Nephron progenitor cell (in vitro differentiated cells): ENCODE results near the gene PHF13.
"Not testable (repeated sequence)": the region's sequence is repeated elsewhere in the genome, so short reads cannot be mapped to it uniquely, and the experiment has no call there.

ENCODE experiments used
- DNase-seq: peaks from one replicate; pipeline ENCODE4 v3.0.0; 2021
- H3K27ac Mint-ChIP-seq: 2 replicates; pipeline ENCODE4 v1.8.0; 2021; ENCODE audit warnings: mild to moderate bottlenecking, moderate library complexity, mixed read lengths
- H3K27me3 Mint-ChIP-seq: 2 replicates; pipeline ENCODE4 v1.8.0; 2021; ENCODE audit warnings: mild to moderate bottlenecking, low read depth, mixed read lengths; ENCODE audit not compliant: poor library complexity
- H3K36me3 Mint-ChIP-seq: 2 replicates; pipeline ENCODE4 v1.8.0; 2021; ENCODE audit warnings: low read depth, mixed read lengths
- H3K4me1 Mint-ChIP-seq: 2 replicates; pipeline ENCODE4 v1.8.0; 2021; ENCODE audit warnings: mixed read lengths
- H3K4me3 Mint-ChIP-seq: 2 replicates; pipeline ENCODE4 v1.8.0; 2021; ENCODE audit warnings: mild to moderate bottlenecking, moderate library complexity, mixed read lengths
- H3K9me3 Mint-ChIP-seq: 2 replicates; pipeline ENCODE4 v1.8.0; 2021; ENCODE audit warnings: mild to moderate bottlenecking, moderate library complexity, mixed read lengths
- TF ChIP-seq, protein P1 (sequence below): fragments of 200-600 bp; sonication (generic); IDR thresholded peaks from 2 replicates; pipeline ENCODE4 v1.5.0; 2021; ENCODE audit warnings: antibody characterized with exemption

The PHF13 gene

DNA sequence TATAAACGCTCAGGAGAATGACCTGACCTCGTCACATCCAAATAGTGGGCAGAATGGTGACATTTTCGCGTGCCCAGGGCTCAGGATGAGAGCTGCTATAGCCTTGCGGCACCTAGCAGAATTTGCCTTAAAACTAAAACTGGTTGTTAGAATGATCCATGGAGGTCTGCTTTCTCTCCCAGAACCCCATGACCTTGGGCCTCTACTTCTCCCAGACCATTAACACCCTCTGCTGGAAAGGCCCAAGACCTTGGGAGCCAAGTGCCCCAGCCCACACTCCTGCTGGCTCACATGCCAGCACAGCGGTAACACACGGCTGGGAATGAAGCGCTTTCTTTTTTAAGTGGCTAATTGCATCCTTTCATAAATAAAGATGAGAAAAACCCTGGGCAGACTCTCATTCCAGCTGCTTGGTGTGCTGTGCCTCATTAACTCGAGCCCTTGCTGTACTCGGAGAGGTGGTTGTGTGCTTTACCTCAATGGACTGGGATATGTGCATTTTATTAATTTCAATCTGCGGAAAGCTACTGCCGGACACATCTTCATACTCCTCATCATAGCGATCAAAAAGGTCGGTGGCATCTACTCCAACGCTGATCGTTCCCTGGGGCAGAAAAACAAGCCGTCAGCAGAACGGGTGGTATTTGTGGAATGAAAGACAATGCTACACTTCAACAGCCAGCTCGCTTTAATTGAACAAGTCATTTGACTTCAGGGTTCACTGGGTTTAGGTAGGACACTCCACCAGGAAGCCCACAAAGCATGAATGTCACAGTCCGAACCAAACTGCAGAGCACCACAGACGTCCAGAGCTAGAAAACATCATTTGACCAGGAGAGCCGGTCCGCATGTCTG, 40.1 kb downstream of the PHF13 start:
- no peaks in the 10 kb centered on the region for H3K9me3 Mint-ChIP-seq
- H3K4me1 Mint-ChIP-seq: peaks cover 30% of the 10 kb centered on the region
- H3K36me3 Mint-ChIP-seq: peaks cover 44% of the 10 kb centered on the region
- no peaks in the 10 kb centered on the region for H3K27me3 Mint-ChIP-seq
- H3K4me3 Mint-ChIP-seq: no peak overlapping the region
- TF ChIP-seq, protein P1, sequence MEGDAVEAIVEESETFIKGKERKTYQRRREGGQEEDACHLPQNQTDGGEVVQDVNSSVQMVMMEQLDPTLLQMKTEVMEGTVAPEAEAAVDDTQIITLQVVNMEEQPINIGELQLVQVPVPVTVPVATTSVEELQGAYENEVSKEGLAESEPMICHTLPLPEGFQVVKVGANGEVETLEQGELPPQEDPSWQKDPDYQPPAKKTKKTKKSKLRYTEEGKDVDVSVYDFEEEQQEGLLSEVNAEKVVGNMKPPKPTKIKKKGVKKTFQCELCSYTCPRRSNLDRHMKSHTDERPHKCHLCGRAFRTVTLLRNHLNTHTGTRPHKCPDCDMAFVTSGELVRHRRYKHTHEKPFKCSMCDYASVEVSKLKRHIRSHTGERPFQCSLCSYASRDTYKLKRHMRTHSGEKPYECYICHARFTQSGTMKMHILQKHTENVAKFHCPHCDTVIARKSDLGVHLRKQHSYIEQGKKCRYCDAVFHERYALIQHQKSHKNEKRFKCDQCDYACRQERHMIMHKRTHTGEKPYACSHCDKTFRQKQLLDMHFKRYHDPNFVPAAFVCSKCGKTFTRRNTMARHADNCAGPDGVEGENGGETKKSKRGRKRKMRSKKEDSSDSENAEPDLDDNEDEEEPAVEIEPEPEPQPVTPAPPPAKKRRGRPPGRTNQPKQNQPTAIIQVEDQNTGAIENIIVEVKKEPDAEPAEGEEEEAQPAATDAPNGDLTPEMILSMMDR: no peak
- H3K27ac Mint-ChIP-seq: peak overlapping the region; percentile 79
- no peak for DNase-seq

DNA sequence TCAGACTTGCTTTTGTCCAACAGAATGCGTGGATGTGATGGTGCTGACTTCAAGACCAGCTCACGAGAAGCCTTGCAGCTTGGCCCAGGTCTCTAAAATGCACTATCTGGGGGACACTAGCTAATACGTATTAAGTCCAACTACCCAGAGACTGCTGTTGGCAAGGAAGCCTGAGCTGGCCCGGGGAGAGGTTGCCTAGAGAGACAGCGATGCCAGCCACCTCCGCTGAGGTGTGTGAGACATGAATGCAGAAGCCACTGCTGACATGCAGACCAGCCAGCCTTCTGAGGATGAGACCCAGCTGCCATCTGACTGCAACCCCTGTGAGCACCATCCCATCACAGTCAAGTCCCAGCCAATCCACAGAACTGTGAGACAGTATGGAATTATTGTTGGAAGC, 43.6 kb downstream of the PHF13 start:
- H3K9me3 Mint-ChIP-seq: no peaks in the 10 kb centered on the region
- no peak overlapping the region for H3K27ac Mint-ChIP-seq
- no peak overlapping the region for H3K4me3 Mint-ChIP-seq
- H3K4me1 Mint-ChIP-seq: peaks cover 25% of the 10 kb centered on the region
- DNase-seq: no peak
- H3K36me3 Mint-ChIP-seq: peaks cover 39% of the 10 kb centered on the region
- H3K27me3 Mint-ChIP-seq: no peaks in the 10 kb centered on the region
- TF ChIP-seq, protein P1: no peak

DNA sequence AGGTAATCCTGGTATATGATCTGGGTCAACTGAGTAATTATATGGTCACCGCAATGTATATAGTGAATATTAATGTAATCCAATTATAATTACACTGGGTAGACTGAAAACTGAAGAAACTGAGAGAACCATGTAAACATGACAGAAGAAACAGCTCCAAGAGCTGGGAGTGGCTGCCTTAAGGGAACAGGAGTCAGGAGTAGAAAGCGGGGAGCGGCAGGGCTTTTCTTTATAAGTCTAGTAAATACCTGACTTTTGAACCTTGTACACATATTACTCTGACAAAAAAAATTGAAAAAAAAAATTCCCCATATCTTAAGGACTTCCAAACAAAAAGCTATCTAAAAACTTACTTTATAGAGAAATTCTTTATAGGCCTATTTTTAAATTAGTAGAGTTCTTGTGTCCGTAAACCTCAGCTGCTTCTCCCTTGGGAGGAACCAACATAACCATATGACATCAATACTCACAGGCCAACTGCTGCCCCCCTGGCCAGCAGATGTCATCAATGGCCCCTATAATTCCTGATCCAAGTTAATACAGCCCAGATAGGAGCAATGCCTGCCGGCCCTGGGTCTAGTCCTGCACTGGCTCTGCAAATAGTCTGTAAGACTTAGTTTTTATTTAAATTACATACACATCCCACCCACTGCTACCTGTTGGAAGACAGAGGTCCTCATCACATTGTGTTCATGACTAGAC, 45.0 kb downstream of the PHF13 start:
- DNase-seq: no peak
- H3K27me3 Mint-ChIP-seq: no peaks in the 10 kb centered on the region
- H3K36me3 Mint-ChIP-seq: peaks cover 40% of the 10 kb centered on the region
- H3K27ac Mint-ChIP-seq: peak overlapping the region; percentile 3
- H3K4me3 Mint-ChIP-seq: no peak overlapping the region
- H3K4me1 Mint-ChIP-seq: peaks cover 14% of the 10 kb centered on the region
- no peaks in the 10 kb centered on the region for H3K9me3 Mint-ChIP-seq
- TF ChIP-seq, protein P1: no peak

DNA sequence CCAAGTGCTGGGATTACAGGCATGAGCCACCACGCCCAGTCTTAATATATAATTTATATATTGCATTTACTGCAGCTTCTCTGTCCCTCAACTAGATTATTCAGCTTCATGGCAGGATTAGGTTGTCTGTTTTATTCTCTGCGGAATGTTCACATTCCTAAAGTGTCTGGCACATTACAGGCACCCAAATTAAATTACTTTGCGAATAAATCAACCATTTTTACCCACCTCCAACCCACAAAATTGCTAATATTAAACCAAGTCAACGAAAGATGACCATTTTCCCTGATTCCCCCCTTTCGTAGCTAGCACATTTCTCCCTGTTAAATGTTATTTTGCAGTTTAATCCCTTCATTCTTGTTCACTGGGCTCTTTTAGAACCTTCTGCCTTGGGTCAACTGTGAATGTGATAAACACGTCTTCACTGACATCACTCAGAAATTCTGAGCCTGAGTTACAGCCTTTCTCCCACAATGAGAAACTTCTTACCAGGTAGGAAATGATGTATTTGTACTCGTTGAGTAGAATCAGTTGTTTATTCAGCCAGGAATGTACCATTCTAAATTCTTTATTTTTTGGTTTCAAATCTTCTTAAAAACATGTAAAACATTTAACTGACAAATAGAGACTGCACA, 47.0 kb downstream of the PHF13 start:
- Mint-ChIP-seq H3K4me1 (peaks cover 5% of the 10 kb centered on the region), H3K27ac (no peak overlapping the region), H3K4me3 (no peak overlapping the region), H3K27me3 (no peaks in the 10 kb centered on the region), H3K36me3 (peaks cover 47% of the 10 kb centered on the region), H3K9me3 (no peaks in the 10 kb centered on the region)
- TF ChIP-seq, protein P1: no peak
- DNase-seq: no peak

DNA sequence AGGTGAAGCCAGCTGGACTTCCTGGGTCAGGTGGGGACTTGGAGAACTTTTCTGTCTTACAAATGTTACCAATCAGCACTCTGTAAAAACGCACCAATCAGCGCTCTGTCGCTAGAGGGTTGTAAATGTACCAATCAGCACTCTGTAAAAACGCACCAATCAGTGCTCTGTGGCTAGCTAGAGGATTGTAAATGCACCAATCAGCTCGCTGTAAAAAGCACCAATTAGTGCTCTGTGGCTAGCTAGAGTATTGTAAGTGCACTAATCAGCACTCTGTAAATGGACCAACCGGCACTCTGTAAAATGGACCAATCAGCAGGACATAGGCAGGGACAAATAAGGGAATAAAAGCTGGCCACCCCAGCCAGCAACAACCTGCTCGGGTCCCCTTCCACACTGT, 48.9 kb downstream of the PHF13 start:
- not testable (repeated sequence) for H3K4me1 Mint-ChIP-seq, H3K27me3 Mint-ChIP-seq, H3K27ac Mint-ChIP-seq, DNase-seq, H3K9me3 Mint-ChIP-seq, H3K4me3 Mint-ChIP-seq
- peaks cover 63% of the 10 kb centered on the region for H3K36me3 Mint-ChIP-seq

DNA sequence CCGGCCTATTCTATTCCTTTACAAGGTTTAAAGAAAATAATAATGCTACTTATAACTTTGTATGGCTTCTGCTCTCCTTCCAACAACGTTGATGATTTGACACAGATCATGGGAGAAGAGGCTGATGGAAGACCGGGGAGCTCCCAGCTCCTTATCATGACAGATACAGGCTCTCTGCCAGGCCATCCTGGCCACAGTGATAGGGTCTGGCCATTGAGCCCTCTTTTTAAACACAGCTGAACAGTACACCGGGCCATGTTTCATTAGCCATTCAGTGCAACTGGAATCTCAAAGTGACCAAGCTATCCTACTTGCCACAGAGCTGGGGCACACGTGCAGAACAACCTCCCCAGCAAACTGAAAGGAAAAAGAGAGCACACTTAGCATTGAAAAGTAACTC, 53.2 kb downstream of the PHF13 start:
- TF ChIP-seq, protein P1: no peak
- no peak overlapping the region for H3K27ac Mint-ChIP-seq
- H3K4me1 Mint-ChIP-seq: no peaks in the 10 kb centered on the region
- peaks cover 76% of the 10 kb centered on the region for H3K36me3 Mint-ChIP-seq
- no peaks in the 10 kb centered on the region for H3K9me3 Mint-ChIP-seq
- H3K27me3 Mint-ChIP-seq: no peaks in the 10 kb centered on the region
- DNase-seq: no peak
- H3K4me3 Mint-ChIP-seq: no peak overlapping the region
